Caco-2 (cell line): ENCODE results near the gene RIN3. TPM values are rescaled to one million over a fixed set of nuclear protein-coding genes. Genes with fewer than 3 reads are reported as not detected.

ENCODE experiments used
- BruUV-seq: library from RNA; stranded (reverse); fragments of 400-500 nt; replicated peaks from 2 replicates; lab custom pipeline; 2021; lab: Mats Ljungman, UMichigan
- CTCF ChIA-PET: fragments of 300-600 bp; sonication (Branson Sonifier 250); formaldehyde crosslinking; loops from one replicate; lab custom pipeline; 2022; ENCODE audit warnings: antibody characterized with exemption; lab: Charles Lee
- POLR2A ChIA-PET: fragments of 300-600 bp; sonication (Branson Sonifier 250); formaldehyde crosslinking; loops from one replicate; lab custom pipeline; 2022; ENCODE audit warnings: antibody characterized with exemption; lab: Charles Lee
- DNase-seq, 2 experiments: peaks; one replicate each; pipeline versions ENCODE4 v3.0.0 to v3.0.0-alpha.2; 2020 to 2022
- H3K27me3 ChIP-seq: replicated peaks from 2 replicates; pipeline ENCODE4 v1.6.0; 2011; ENCODE audit warnings: low read length; ENCODE audit not compliant: control insufficient read depth, insufficient read depth
- H3K36me3 ChIP-seq: 2 replicates; pipeline ENCODE4 v1.5.1; 2011; ENCODE audit warnings: low read length; ENCODE audit not compliant: control insufficient read depth, insufficient read depth
- H3K4me1 ChIP-seq: fragments of 250-450 bp; sonication (Bioruptor Pico); 2 replicates; pipeline ENCODE4 v1.5.1; 2020; ENCODE audit warnings: mild to moderate bottlenecking
- H3K4me3 ChIP-seq: 2 replicates; pipeline ENCODE4 v1.5.1; 2011; ENCODE audit warnings: low read depth, mild to moderate bottlenecking, control low read depth, low read length
- H3K9me3 ChIP-seq: fragments of 250-450 bp; sonication (Bioruptor Pico); 2 replicates; pipeline ENCODE4 v1.5.1; 2020; ENCODE audit warnings: mild to moderate bottlenecking, moderate library complexity
- H3K27ac Mint-ChIP-seq: one replicate; pipeline ENCODE4 v1.8.0; 2022; ENCODE audit warnings: mixed read lengths; ENCODE audit not compliant: unreplicated experiment
- H3K27me3 Mint-ChIP-seq: one replicate; pipeline ENCODE4 v1.8.0; 2022; ENCODE audit warnings: mixed read lengths; ENCODE audit not compliant: insufficient read depth, unreplicated experiment
- H3K36me3 Mint-ChIP-seq: one replicate; pipeline ENCODE4 v1.8.0; 2022; ENCODE audit warnings: mild to moderate bottlenecking, mixed read lengths; ENCODE audit not compliant: insufficient read depth, unreplicated experiment
- H3K4me1 Mint-ChIP-seq: one replicate; pipeline ENCODE4 v1.8.0; 2022; ENCODE audit warnings: low read depth, mixed read lengths; ENCODE audit not compliant: unreplicated experiment
- H3K4me3 Mint-ChIP-seq: one replicate; pipeline ENCODE4 v1.8.0; 2022; ENCODE audit warnings: mild to moderate bottlenecking, moderate library complexity, mixed read lengths; ENCODE audit not compliant: unreplicated experiment
- H3K9me3 Mint-ChIP-seq: one replicate; pipeline ENCODE4 v1.8.0; 2022; ENCODE audit warnings: mixed read lengths; ENCODE audit not compliant: unreplicated experiment
- CTCF ChIP-seq, 2 experiments: fragments of 200-600 bp in 1 of 2; IDR thresholded peaks; 1 replicate in 1 of 2; 2 replicates in 1 of 2; pipeline versions ENCODE4 v1.5.1 to v1.8.0; 2011 to 2022; ENCODE audit warnings: antibody characterized with exemption in 1 of 2, control low read depth in 1 of 2, inconsistent platforms in 1 of 2, low read depth in 1 of 2, low read length in 1 of 2, mild to moderate bottlenecking in 1 of 2, moderate library complexity in 1 of 2; ENCODE audit not compliant: insufficient read depth in 1 of 2, severe bottlenecking in 1 of 2, unreplicated experiment in 1 of 2
- intact Hi-C: fragments of 100-400 bp; cut with micrococcal nuclease; formaldehyde crosslinking; loops from one replicate; pipeline ENCODE4 v1.10.0; 2022; ENCODE audit not compliant: unreplicated experiment
- total RNA-seq: library from RNA; stranded (reverse); gene quantifications from 2 replicates; pipeline ENCODE4 v1.2.3, GENCODE V29; 2022

RIN3 gene
- total RNA-seq, 1 experiment from 2014 or later, result 20.7 TPM

DNA sequence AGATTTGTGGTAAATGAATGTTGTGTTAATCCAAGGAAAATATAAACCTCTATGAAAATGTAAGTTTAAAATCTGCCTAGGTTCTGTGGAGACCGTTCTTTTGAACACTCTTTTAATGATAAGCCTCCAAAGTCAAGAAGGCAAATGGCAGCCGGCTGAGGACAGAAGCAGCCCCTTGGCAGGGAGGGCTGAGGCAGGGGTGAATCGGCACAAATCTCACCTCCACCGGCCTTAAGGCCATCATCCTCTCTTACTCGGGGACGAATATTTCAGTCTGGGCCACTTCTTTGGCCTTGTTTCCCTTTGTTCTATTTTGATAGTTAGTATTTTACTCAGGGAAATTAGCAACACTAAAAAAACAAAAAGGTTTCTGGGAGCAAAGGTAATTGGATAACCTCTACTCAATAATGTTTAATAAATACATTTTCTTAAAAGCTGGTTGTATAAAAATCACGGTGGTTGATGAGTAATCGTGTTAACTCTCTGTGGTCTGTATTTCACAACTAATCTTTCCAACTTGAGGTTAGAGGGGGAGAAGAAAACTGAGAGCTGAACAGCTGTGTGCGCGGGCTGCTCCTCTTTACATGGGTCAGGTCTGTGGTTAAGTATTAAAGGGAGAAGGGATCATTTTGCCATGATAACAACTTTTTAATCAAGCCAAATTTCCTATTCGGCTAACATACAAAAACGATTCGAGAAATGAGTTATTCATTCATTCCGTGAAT, 216.2 kb downstream of the RIN3 start:
- Histone ChIP-seq H3K36me3 (no peaks in the 10 kb centered on the region; the same call in 1 of the 2 replicates), H3K4me3 (no peak overlapping the region), H3K4me1 (peaks cover 27% of the 10 kb centered on the region), H3K27me3 (no peaks in the 10 kb centered on the region), H3K9me3 (no peaks in the 10 kb centered on the region)
- DNase-seq, result no peak
- Mint-ChIP-seq H3K4me3 (no peak overlapping the region), H3K27me3 (no peaks in the 10 kb centered on the region), H3K4me1 (peaks cover 16% of the 10 kb centered on the region), H3K9me3 (no peaks in the 10 kb centered on the region), H3K36me3 (peaks cover 28% of the 10 kb centered on the region), H3K27ac (no peak overlapping the region)
- CTCF ChIA-PET, result no interaction called here
- POLR2A ChIA-PET, result no interaction called here
- no peak for TF ChIP-seq CTCF (IDR thresholded peaks at IDR 0.05; ENCODE audit: insufficient read depth in 1 of 2, low read depth in 1 of 2, low read length in 1 of 2, severe bottlenecking in 1 of 2, unreplicated experiment in 1 of 2)
- intact Hi-C loops, result no loop called here
- no TSS peak for BruUV-seq

GRCh38 chr14:92731622-92732115, 218.1 kb downstream of the RIN3 start:
- no peak for TF ChIP-seq CTCF (IDR thresholded peaks at IDR 0.05; ENCODE audit: insufficient read depth in 1 of 2, low read depth in 1 of 2, low read length in 1 of 2, severe bottlenecking in 1 of 2, unreplicated experiment in 1 of 2)
- no peaks in the 10 kb centered on the region; the same call in 1 of the 2 replicates for H3K36me3 ChIP-seq
- intact Hi-C loops, result no loop called here
- Mint-ChIP-seq H3K36me3 (peaks cover 23% of the 10 kb centered on the region), H3K9me3 (no peaks in the 10 kb centered on the region), H3K4me3 (no peak overlapping the region), H3K27me3 (no peaks in the 10 kb centered on the region), H3K4me1 (peaks cover 10% of the 10 kb centered on the region), H3K27ac (no peak overlapping the region)
- CTCF ChIA-PET, result no interaction called here
- H3K9me3 ChIP-seq, result no peaks in the 10 kb centered on the region
- H3K4me1 ChIP-seq, result peaks cover 9% of the 10 kb centered on the region
- BruUV-seq, result no TSS peak
- no peak for DNase-seq
- H3K4me3 ChIP-seq, result no peak overlapping the region
- no peaks in the 10 kb centered on the region for H3K27me3 ChIP-seq
- POLR2A ChIA-PET, result no interaction called here

GRCh38 chr14:92733007-92733406, 219.4 kb downstream of the RIN3 start:
- Mint-ChIP-seq H3K9me3 (no peaks in the 10 kb centered on the region), H3K4me1 (peaks cover 15% of the 10 kb centered on the region), H3K4me3 (no peak overlapping the region), H3K27me3 (no peaks in the 10 kb centered on the region), H3K27ac (no peak overlapping the region), H3K36me3 (peaks cover 12% of the 10 kb centered on the region)
- Histone ChIP-seq H3K4me3 (no peak overlapping the region), H3K9me3 (no peaks in the 10 kb centered on the region), H3K27me3 (no peaks in the 10 kb centered on the region), H3K4me1 (peaks cover 4% of the 10 kb centered on the region; the same call in 1 of the 2 replicates), H3K36me3 (no peaks in the 10 kb centered on the region; the same call in 1 of the 2 replicates)
- CTCF ChIA-PET, result interaction anchor here (0.6 to 0.7 kb wide), 2 partner anchors 18 to 220 kb away, joined by 3 read pairs; partner anchors contain the start of gene RIN3
- intact Hi-C loops, result no loop called here
- POLR2A ChIA-PET, result interaction anchor here (0.5 kb wide), 1 partner anchor 37 kb away, joined by 7 read pairs; no protein-coding TSS in a partner anchor
- no peak for DNase-seq
- TF ChIP-seq CTCF (IDR thresholded peaks at IDR 0.05; ENCODE audit: insufficient read depth in 1 of 2, low read depth in 1 of 2, low read length in 1 of 2, severe bottlenecking in 1 of 2, unreplicated experiment in 1 of 2), result no peak
- BruUV-seq, result no TSS peak
